Tibial artery (tissue), 4 donors: ENCODE measurements around the gene ELL.

Experiments used
- DNase-seq, 2 donors: peaks; one replicate each; pipeline ENCODE4 v3.0.0-alpha.2; 2019
- H3K27ac ChIP-seq, 2 donors: fragments of 200-600 bp; sonication (generic) in 1 of 2; 1 replicate in 1 of 2; 2 replicates in 1 of 2; pipeline ENCODE4 v1.5.1; 2018 to 2019; ENCODE audit warnings: mild to moderate bottlenecking in 1 of 2
- H3K27me3 ChIP-seq, 2 donors: fragments of 200-600 bp; sonication (generic) in 1 of 2; one replicate each; pipeline versions ENCODE4 v1.5.1 to v1.6.0; 2016 to 2019
- H3K36me3 ChIP-seq, 3 donors: fragments of 200-600 bp; sonication (generic) in 2 of 3; one replicate each; pipeline ENCODE4 v1.5.1; 2016 to 2019; ENCODE audit warnings: mild to moderate bottlenecking in 2 of 3
- H3K4me1 ChIP-seq, 4 donors: fragments of 200-600 bp; sonication (generic) in 2 of 4; 1 replicate in 3 of 4; 2 replicates in 1 of 4; pipeline ENCODE4 v1.5.1; 2016 to 2019
- H3K4me3 ChIP-seq, 2 donors: fragments of 200-600 bp; sonication (generic) in 1 of 2; 1 replicate in 1 of 2; 2 replicates in 1 of 2; pipeline ENCODE4 v1.5.1; 2018 to 2019; ENCODE audit warnings: mild to moderate bottlenecking in 2 of 2
- H3K9me3 ChIP-seq, 3 donors: fragments of 200-600 bp; sonication (generic) in 1 of 3; one replicate each; pipeline ENCODE4 v1.5.1; 2016 to 2019
- intact Hi-C: fragments of 100-400 bp; cut with DNase I; formaldehyde crosslinking; loops from one replicate; pipeline ENCODE4 v1.15.0; 2023; ENCODE audit warnings: low total_unique reads
- TF ChIP-seq, protein P1 (sequence below), 2 experiments: fragments of 200-600 bp in 1 of 2; fragments of 450-650 bp in 1 of 2; IDR thresholded peaks; one replicate each; pipeline ENCODE4 v1.5.1; 2017 to 2019; ENCODE audit warnings: antibody characterized with exemption in 2 of 2, mild to moderate bottlenecking in 1 of 2, moderate library complexity in 1 of 2

Gene ELL

GRCh38 chr19:18450021-18450930 lies 71.6 kb downstream of the ELL start:
- Histone ChIP-seq H3K4me3 (no peak overlapping the region), H3K9me3 (no peaks in the 10 kb centered on the region), H3K27ac (no peak overlapping the region), H3K27me3 (no peaks in the 10 kb centered on the region), H3K4me1 (peaks cover 0 to 12% (median 5%) of the 10 kb centered on the region in 4 donors), H3K36me3 (peaks cover 43 to 89% (median 58%) of the 10 kb centered on the region in 3 donors)
- TF ChIP-seq, protein P1, sequence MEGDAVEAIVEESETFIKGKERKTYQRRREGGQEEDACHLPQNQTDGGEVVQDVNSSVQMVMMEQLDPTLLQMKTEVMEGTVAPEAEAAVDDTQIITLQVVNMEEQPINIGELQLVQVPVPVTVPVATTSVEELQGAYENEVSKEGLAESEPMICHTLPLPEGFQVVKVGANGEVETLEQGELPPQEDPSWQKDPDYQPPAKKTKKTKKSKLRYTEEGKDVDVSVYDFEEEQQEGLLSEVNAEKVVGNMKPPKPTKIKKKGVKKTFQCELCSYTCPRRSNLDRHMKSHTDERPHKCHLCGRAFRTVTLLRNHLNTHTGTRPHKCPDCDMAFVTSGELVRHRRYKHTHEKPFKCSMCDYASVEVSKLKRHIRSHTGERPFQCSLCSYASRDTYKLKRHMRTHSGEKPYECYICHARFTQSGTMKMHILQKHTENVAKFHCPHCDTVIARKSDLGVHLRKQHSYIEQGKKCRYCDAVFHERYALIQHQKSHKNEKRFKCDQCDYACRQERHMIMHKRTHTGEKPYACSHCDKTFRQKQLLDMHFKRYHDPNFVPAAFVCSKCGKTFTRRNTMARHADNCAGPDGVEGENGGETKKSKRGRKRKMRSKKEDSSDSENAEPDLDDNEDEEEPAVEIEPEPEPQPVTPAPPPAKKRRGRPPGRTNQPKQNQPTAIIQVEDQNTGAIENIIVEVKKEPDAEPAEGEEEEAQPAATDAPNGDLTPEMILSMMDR (IDR thresholded peaks at IDR 0.05), result no peak
- intact Hi-C loops, result loop anchor here (5.0 kb wide), 1 partner anchor 132 kb away; no protein-coding TSS in a partner anchor
- no peak for DNase-seq

DNA sequence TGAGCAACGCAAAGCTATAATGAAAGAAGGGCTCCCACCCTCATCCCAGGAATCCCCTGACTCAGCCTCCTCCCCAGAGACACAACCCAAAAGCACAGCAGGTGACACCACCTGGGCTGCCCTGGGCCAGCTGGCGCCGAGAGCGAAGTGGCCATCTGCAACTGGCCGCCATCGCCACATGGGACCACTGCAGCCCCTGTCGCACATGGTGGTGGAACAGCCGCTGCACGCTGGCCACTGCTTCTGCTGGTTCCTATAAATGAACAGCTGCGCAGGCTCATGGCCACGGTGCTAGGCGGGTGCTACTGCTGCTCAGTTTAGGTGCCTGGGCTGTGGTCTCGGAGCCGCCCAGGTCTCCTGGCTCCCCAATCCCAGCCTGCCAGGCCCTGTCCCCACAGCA lies 72.3 kb downstream of the ELL start:
- TF ChIP-seq, protein P1 (IDR thresholded peaks at IDR 0.05), result no peak
- Histone ChIP-seq H3K36me3 (peaks cover 50 to 92% (median 65%) of the 10 kb centered on the region in 3 donors), H3K4me3 (no peak overlapping the region), H3K4me1 (peaks cover 0 to 12% (median 5%) of the 10 kb centered on the region in 4 donors), H3K9me3 (no peaks in the 10 kb centered on the region), H3K27me3 (no peaks in the 10 kb centered on the region), H3K27ac (no peak overlapping the region)
- intact Hi-C loops, result no loop called here
- no peak for DNase-seq

- no peak for DNase-seq
- Histone ChIP-seq H3K27ac (no peak overlapping the region), H3K4me3 (no peak overlapping the region), H3K4me1 (peaks cover 0 to 12% (median 5%) of the 10 kb centered on the region in 4 donors), H3K27me3 (no peaks in the 10 kb centered on the region), H3K36me3 (peaks cover 62 to 91% (median 73%) of the 10 kb centered on the region in 3 donors), H3K9me3 (no peaks in the 10 kb centered on the region)
- intact Hi-C loops, result no loop called here
- TF ChIP-seq, protein P1 (IDR thresholded peaks at IDR 0.05), result no peak
Observed at GRCh38 chr19:18446811-18447359, 75.0 kb downstream of the ELL start.

GRCh38 chr19:18446145-18446810 lies 75.6 kb downstream of the ELL start:
- intact Hi-C loops, result no loop called here
- DNase-seq, result no peak
- TF ChIP-seq, protein P1 (IDR thresholded peaks at IDR 0.05), result no peak
- no peaks in the 10 kb centered on the region for H3K27me3 ChIP-seq
- no peaks in the 10 kb centered on the region for H3K9me3 ChIP-seq
- peaks cover 0 to 11% (median 4%) of the 10 kb centered on the region in 4 donors for H3K4me1 ChIP-seq
- no peak overlapping the region for H3K27ac ChIP-seq
- no peak overlapping the region for H3K4me3 ChIP-seq
- H3K36me3 ChIP-seq, result peaks cover 62 to 89% (median 67%) of the 10 kb centered on the region in 3 donors

- H3K4me3 ChIP-seq, result no peak overlapping the region
- H3K27ac ChIP-seq, result no peak overlapping the region
- H3K27me3 ChIP-seq, result no peaks in the 10 kb centered on the region
- DNase-seq, result no peak
- peaks cover 0 to 2% (median under 1%) of the 10 kb centered on the region in 4 donors for H3K4me1 ChIP-seq
- intact Hi-C loops, result no loop called here
- TF ChIP-seq, protein P1 (IDR thresholded peaks at IDR 0.05), result no peak
- H3K9me3 ChIP-seq, result no peaks in the 10 kb centered on the region
- H3K36me3 ChIP-seq, result peaks cover 59 to 89% (median 60%) of the 10 kb centered on the region in 3 donors
Observed at GRCh38 chr19:18445262-18445948, 76.5 kb downstream of the ELL start.
